HEK293 (cell line): Measurements from ENCODE around the gene OGFRL1.

ENCODE experiments used
- ATF2 ChIP-seq: fragments of 450-650 bp; formaldehyde crosslinking; IDR thresholded peaks from 2 replicates; pipeline ENCODE4 v1.5.1; 2016; ENCODE audit warnings: missing biosample characterization, missing genetic modification characterization, low read depth
- REST ChIP-seq: fragments of 450-650 bp; formaldehyde crosslinking; IDR thresholded peaks from 2 replicates; pipeline ENCODE4 v1.5.1; 2016; ENCODE audit warnings: missing biosample characterization, missing genetic modification characterization
- ZNF24 ChIP-seq: fragments of 450-650 bp; formaldehyde crosslinking; IDR thresholded peaks from 2 replicates; pipeline ENCODE4 v1.5.1; 2016; ENCODE audit warnings: missing biosample characterization, missing genetic modification characterization
- ZNF335 ChIP-seq: fragments of 450-650 bp; formaldehyde crosslinking; conservative IDR thresholded peaks from 2 replicates; pipeline ENCODE4 v1.5.1; 2016; ENCODE audit warnings: missing biosample characterization, missing genetic modification characterization

- TF ChIP-seq REST (tag by site-specific recombination) (no peak), ZNF24 (tag by site-specific recombination) (no peak), ZNF335 (no peak), ATF2 (tag by site-specific recombination) (no peak)
Measured at GRCh38 chr6:71351190-71351589, 62.6 kb downstream of the OGFRL1 start.
